HepG2 (cell line): ENCODE results near the gene PGS1. TPM values are rescaled to one million over a fixed set of nuclear protein-coding genes. Genes with fewer than 3 reads are reported as not detected.

Experiments used
- ARNTL ChIP-seq: sonication (generic); formaldehyde crosslinking; IDR thresholded peaks from 2 replicates; pipeline ENCODE4 v1.4.0; 2020; ENCODE audit warnings: mild to moderate bottlenecking, missing genetic modification reagents
- CBFB ChIP-seq: sonication (generic); formaldehyde crosslinking; IDR thresholded peaks from 2 replicates; pipeline ENCODE4 v1.4.0; 2020; ENCODE audit warnings: missing genetic modification reagents
- CEBPB ChIP-seq: IDR thresholded peaks from 2 replicates; pipeline ENCODE4 v1.6.1; 2011; ENCODE audit warnings: low read depth, low read length, improper control_type of control experiment, borderline replicate concordance
- ELF1 ChIP-seq: sonication (generic); formaldehyde crosslinking; IDR thresholded peaks from 2 replicates; pipeline ENCODE4 v1.4.0; 2020; ENCODE audit warnings: missing genetic modification reagents
- GZF1 ChIP-seq: sonication (generic); formaldehyde crosslinking; IDR thresholded peaks from 2 replicates; pipeline ENCODE4 v1.5.1; 2020; ENCODE audit warnings: mild to moderate bottlenecking, missing genetic modification reagents
- HBP1 ChIP-seq: IDR thresholded peaks from 2 replicates; pipeline ENCODE4 v1.6.1; 2016; ENCODE audit warnings: low read depth, control low read depth
- HNRNPUL1 ChIP-seq: fragments of 200-400 bp; formaldehyde crosslinking; IDR thresholded peaks from 2 replicates; pipeline ENCODE4 v1.6.1; 2017; ENCODE audit warnings: low read depth, mild to moderate bottlenecking, low read length, moderate library complexity
- MYNN ChIP-seq: sonication (generic); formaldehyde crosslinking; IDR thresholded peaks from 2 replicates; pipeline ENCODE4 v1.4.0; 2020; ENCODE audit warnings: mild to moderate bottlenecking, low read depth, missing genetic modification reagents
- NFE2L2 ChIP-seq: fragments of 150-350 bp; IDR thresholded peaks from 2 replicates; pipeline ENCODE4 v1.6.1; 2014; ENCODE audit warnings: low read length
- NFIC ChIP-seq: IDR thresholded peaks from 2 replicates; pipeline ENCODE4 v1.6.1; 2012; ENCODE audit warnings: mild to moderate bottlenecking, low read length, inconsistent platforms
- NR0B2 ChIP-seq: sonication (generic); formaldehyde crosslinking; IDR thresholded peaks from 2 replicates; pipeline ENCODE4 v1.4.0; 2020; ENCODE audit warnings: mild to moderate bottlenecking, missing genetic modification reagents
- SAP130 ChIP-seq: IDR thresholded peaks from 2 replicates; pipeline ENCODE4 v1.6.1; 2016; ENCODE audit warnings: low read depth
- SMARCE1 ChIP-seq: fragments of 450-650 bp; IDR thresholded peaks from 2 replicates; pipeline ENCODE4 v1.6.1; 2017; ENCODE audit warnings: borderline replicate concordance
- SNAI1 ChIP-seq: sonication (generic); formaldehyde crosslinking; IDR thresholded peaks from 2 replicates; pipeline ENCODE4 v1.5.0; 2020; ENCODE audit warnings: mild to moderate bottlenecking, missing genetic modification reagents, borderline replicate concordance
- UBTF ChIP-seq: sonication (generic); formaldehyde crosslinking; IDR thresholded peaks from 2 replicates; pipeline ENCODE4 v1.4.0; 2020; ENCODE audit warnings: mild to moderate bottlenecking, missing genetic modification reagents
- ZMAT5 ChIP-seq: sonication (generic); formaldehyde crosslinking; IDR thresholded peaks from 2 replicates; pipeline ENCODE4 v1.5.0; 2020; ENCODE audit warnings: mild to moderate bottlenecking, low read depth, missing genetic modification reagents, borderline replicate concordance
- ZNF276 ChIP-seq: sonication (generic); formaldehyde crosslinking; IDR thresholded peaks from 2 replicates; pipeline ENCODE4 v1.4.0; 2020; ENCODE audit warnings: mild to moderate bottlenecking, low read depth, missing genetic modification reagents
- ZNF460 ChIP-seq: sonication (generic); formaldehyde crosslinking; IDR thresholded peaks from 2 replicates; pipeline ENCODE4 v1.5.1; 2020; ENCODE audit warnings: missing genetic modification reagents, mild to moderate bottlenecking, borderline replicate concordance
- ZNF510 ChIP-seq: sonication (generic); formaldehyde crosslinking; IDR thresholded peaks from 2 replicates; pipeline ENCODE4 v1.4.0; 2020; ENCODE audit warnings: low read depth, mild to moderate bottlenecking, missing genetic modification reagents
- ZNF543 ChIP-seq: sonication (generic); formaldehyde crosslinking; IDR thresholded peaks from 2 replicates; pipeline ENCODE4 v1.4.0; 2020; ENCODE audit warnings: mild to moderate bottlenecking, missing genetic modification reagents
- ZNF589 ChIP-seq: sonication (generic); formaldehyde crosslinking; conservative IDR thresholded peaks from 2 replicates; pipeline ENCODE4 v1.8.0; 2022; ENCODE audit warnings: mild to moderate bottlenecking, moderate library complexity, missing genetic modification reagents
- ZNF607 ChIP-seq: sonication (generic); formaldehyde crosslinking; IDR thresholded peaks from 2 replicates; pipeline ENCODE4 v1.5.1; 2020; ENCODE audit warnings: missing genetic modification reagents, mild to moderate bottlenecking, borderline replicate concordance
- ZNF792 ChIP-seq: IDR thresholded peaks from 2 replicates; pipeline ENCODE4 v1.6.1; 2016
- polyA plus RNA-seq, 8 experiments: library from polyadenylated mRNA; depleted of rRNA in 3 of 8; stranded (reverse) in 7 of 8; unstranded in 1 of 8; fragments of >200 nt; fragmentation: Illumina TruSeq in 4 of 8; extraction: Trizol in 4 of 8; gene quantifications; 2 replicates each; pipeline versions ENCODE4 v1.2.1 to v1.2.3, GENCODE V29; 2011 to 2016; ENCODE audit warnings: low read depth in 4 of 8, missing spikeins in 1 of 8, mixed read lengths in 1 of 8; ENCODE audit not compliant: insufficient read depth in 1 of 8
- total RNA-seq, 5 experiments: library from RNA; depleted of rRNA; stranded (reverse); fragments of >200 nt; fragmentation: Illumina TruSeq; extraction: Trizol; gene quantifications; 2 replicates each; pipeline ENCODE4 v1.2.3, GENCODE V29; 2016; ENCODE audit warnings: low read depth in 1 of 5

PGS1 gene
- total and polyA plus RNA-seq, 2 of the 13 experiments (the other 11 are each of a cell fraction or from before 2014, with no cell fraction given), result 25.9 to 31.5 TPM

GRCh38 chr17:78351449-78352006, 26.9 kb upstream of the PGS1 start (continued):
- peak; percentile 94 for TF ChIP-seq CEBPB
- no peak for TF ChIP-seq ZNF792 (CRISPR knock-in tag)
- no peak for TF ChIP-seq ZNF460 (CRISPR knock-in tag)
- TF ChIP-seq ELF1 (CRISPR knock-in tag), result peak; percentile 13; the same call in 1 of the 2 replicates
- no peak for TF ChIP-seq NR0B2 (CRISPR knock-in tag)
- no peak for TF ChIP-seq SMARCE1
- TF ChIP-seq NFIC, result no peak
- no peak for TF ChIP-seq ZNF589 (CRISPR knock-in tag)
- 0 out of 2 replicates have a peak, but pooled peaks have one; percentile 50 for TF ChIP-seq HBP1 (CRISPR knock-in tag)
- no peak for TF ChIP-seq ARNTL (CRISPR knock-in tag)
- TF ChIP-seq SNAI1 (CRISPR knock-in tag), result no peak
- TF ChIP-seq UBTF (CRISPR knock-in tag), result peak; percentile 81
- TF ChIP-seq NFE2L2, result no peak
- TF ChIP-seq HNRNPUL1, result no peak
- no peak for TF ChIP-seq ZNF543 (CRISPR knock-in tag)
- no peak for TF ChIP-seq ZMAT5 (CRISPR knock-in tag)
- TF ChIP-seq GZF1 (CRISPR knock-in tag), result no peak
- TF ChIP-seq SAP130 (CRISPR knock-in tag), result peak; percentile 61
- no peak for TF ChIP-seq MYNN (CRISPR knock-in tag)
- no peak for TF ChIP-seq ZNF276 (CRISPR knock-in tag)
- TF ChIP-seq ZNF607 (CRISPR knock-in tag), result no peak
- no peak for TF ChIP-seq ZNF510 (CRISPR knock-in tag)
- TF ChIP-seq CBFB (CRISPR knock-in tag), result no peak
